Gastroesophageal sphincter (tissue), 4 donors: ENCODE data around the gene ITGB5. TPM values are rescaled to one million over a fixed set of nuclear protein-coding genes. Genes with fewer than 3 reads are reported as not detected.

Source experiments
- ATAC-seq: fragments of 150-250 bp; one replicate; pipeline ENCODE4 v1.9.1; 2016; ENCODE audit warnings: mild to moderate bottlenecking, moderate library complexity
- H3K27ac ChIP-seq, 4 donors: fragments of 200-600 bp; sonication (generic) in 3 of 4; 1 replicate in 3 of 4; 2 replicates in 1 of 4; pipeline ENCODE4 v1.5.1; 2016 to 2019
- H3K27me3 ChIP-seq: fragments of 200-600 bp; sonication (generic); one replicate; pipeline ENCODE4 v1.5.1; 2019
- H3K36me3 ChIP-seq, 2 donors: fragments of 200-600 bp; sonication (generic); one replicate each; pipeline ENCODE4 v1.5.1; 2019; ENCODE audit warnings: control low read depth in 1 of 2
- H3K4me1 ChIP-seq, 3 donors: fragments of 200-600 bp; sonication (generic); 1 replicate in 2 of 3; 2 replicates in 1 of 3; pipeline ENCODE4 v1.5.1; 2016 to 2019; ENCODE audit warnings: control low read depth in 2 of 3
- H3K4me3 ChIP-seq, 2 donors: fragments of 200-600 bp; sonication (generic); one replicate each; pipeline ENCODE4 v1.5.1; 2019; ENCODE audit warnings: mild to moderate bottlenecking in 1 of 2, moderate library complexity in 1 of 2
- H3K9me3 ChIP-seq, 3 donors: fragments of 200-600 bp; sonication (generic); one replicate each; pipeline ENCODE4 v1.5.1; 2017 to 2019; ENCODE audit warnings: control low read depth in 2 of 3
- CTCF ChIP-seq, 4 experiments: fragments of 200-600 bp in 2 of 4; fragments of 450-650 bp in 2 of 4; sonication (generic) in 1 of 4; IDR thresholded peaks; one replicate each; pipeline ENCODE4 v1.5.1; 2017 to 2019; ENCODE audit warnings: antibody characterized with exemption in 4 of 4, mild to moderate bottlenecking in 2 of 4, moderate library complexity in 2 of 4
- EP300 ChIP-seq: sonication (generic); formaldehyde crosslinking; IDR thresholded peaks from one replicate; pipeline ENCODE4 v1.6.1; 2017; ENCODE audit warnings: antibody characterized with exemption, mild to moderate bottlenecking
- POLR2A ChIP-seq, 2 donors: fragments of 450-650 bp; IDR thresholded peaks; one replicate each; pipeline ENCODE4 v1.6.1; 2017; ENCODE audit warnings: antibody characterized with exemption in 2 of 2, mild to moderate bottlenecking in 2 of 2, moderate library complexity in 1 of 2
- POLR2AphosphoS5 ChIP-seq: sonication (generic); formaldehyde crosslinking; IDR thresholded peaks from one replicate; pipeline ENCODE4 v1.6.1; 2017; ENCODE audit warnings: antibody characterized with exemption
- WGBS, 2 donors: methylation state at CpG; one replicate each; pipeline ENCODE4 v1.1.5; 2018; ENCODE audit warnings: low coverage in 1 of 2; 5-methylcytosine and 5-hydroxymethylcytosine counted together
- total RNA-seq, 4 donors: library from RNA; depleted of rRNA; stranded (reverse); fragments of >200 nt; gene quantifications; one replicate each; pipeline ENCODE4 v1.1.0, GENCODE V29; 2016

The ITGB5 gene
- total RNA-seq = 100 to 1,000 TPM; 125 to 312 (median 151) TPM

GRCh38 chr3:124887177-124887931 is at the start of gene ITGB5:
Gene ITGB5 (minus strand): TSS chr3:124887365. CDS start chr3:124887000, 365 bp downstream.
- Histone ChIP-seq H3K27me3 (no peaks in the 10 kb centered on the region), H3K4me3 (peak within 1 kb of the TSS; percentile 78 to 93), H3K27ac (peak within 1 kb of the TSS; percentile 89 to 98 (median 93)), H3K9me3 (no peaks in the 10 kb centered on the region), H3K4me1 (peaks cover 0 to 54% (median 8%) of the 10 kb centered on the region in 3 donors), H3K36me3 (peaks cover 0 to 8% of the 10 kb centered on the region in 2 donors)
- WGBS, 2 donors = 7 to 8% methylated on average over 24 of the region's 78 CpGs
- ATAC-seq = peak; percentile 93
- TF ChIP-seq POLR2AphosphoS5 (peak; percentile 69), EP300 (no peak), CTCF (IDR thresholded peaks at IDR 0.05) (peak in 2 of 4 experiments; percentile 3 to 20), POLR2A (IDR thresholded peaks at IDR 0.05) (peak; percentile 70 to 85)

GRCh38 chr3:124935794-124936542 is 48.8 kb upstream of the ITGB5 start:
- Histone ChIP-seq H3K4me3 (no peak overlapping the region), H3K36me3 (no peaks in the 10 kb centered on the region), H3K27me3 (no peaks in the 10 kb centered on the region), H3K27ac (no peak overlapping the region), H3K9me3 (no peaks in the 10 kb centered on the region), H3K4me1 (no peaks in the 10 kb centered on the region)
- WGBS, 2 donors = 74 to 84% methylated on average over 4 to 5 of the region's 5 CpGs
- TF ChIP-seq POLR2AphosphoS5 (no peak), CTCF (IDR thresholded peaks at IDR 0.05) (no peak)
- no peak for ATAC-seq

GRCh38 chr3:124935264-124935663 is 48.1 kb upstream of the ITGB5 start:
- no peaks in the 10 kb centered on the region for H3K9me3 ChIP-seq
- no peaks in the 10 kb centered on the region for H3K27me3 ChIP-seq
- ATAC-seq = no peak
- H3K36me3 ChIP-seq = no peaks in the 10 kb centered on the region
- no peak overlapping the region for H3K27ac ChIP-seq
- no peak for TF ChIP-seq POLR2AphosphoS5
- no peak for TF ChIP-seq EP300
- TF ChIP-seq POLR2A (IDR thresholded peaks at IDR 0.05) = no peak
- TF ChIP-seq CTCF (IDR thresholded peaks at IDR 0.05) = no peak
- no peak overlapping the region for H3K4me3 ChIP-seq
- peaks cover 0 to under 1% (median 0%) of the 10 kb centered on the region in 3 donors for H3K4me1 ChIP-seq

- H3K27me3 ChIP-seq = no peaks in the 10 kb centered on the region
- no peaks in the 10 kb centered on the region for H3K9me3 ChIP-seq
- no peak for ATAC-seq
- H3K27ac ChIP-seq = no peak within 1 kb of the TSS
- H3K4me3 ChIP-seq = no peak within 1 kb of the TSS
- no peaks in the 10 kb centered on the region for H3K36me3 ChIP-seq
- WGBS, 2 donors = 80 to 83% methylated on average over 3 to 5 of the region's 5 CpGs
- H3K4me1 ChIP-seq = peaks cover 0 to 7% (median 0%) of the 10 kb centered on the region in 3 donors
- TF ChIP-seq EP300 = no peak
- no peak for TF ChIP-seq POLR2A (IDR thresholded peaks at IDR 0.05)
- TF ChIP-seq CTCF (IDR thresholded peaks at IDR 0.05) = no peak
- TF ChIP-seq POLR2AphosphoS5 = no peak
Observed at GRCh38 chr3:124934577-124934976, 47.4 kb upstream of the ITGB5 start, which contains the start of gene MUC13. Gene MUC13 (minus strand): TSS chr3:124934751. CDS start chr3:124934712, 39 bp downstream.
